Heart left ventricle (tissue), 13 donors: ENCODE data around the gene SYMPK.

Experiments used
- POLR2A ChIP-seq, 2 donors: fragments of 450-650 bp; IDR thresholded peaks; one replicate each; pipeline ENCODE4 v1.6.1; 2017; ENCODE audit warnings: antibody characterized with exemption in 2 of 2, mild to moderate bottlenecking in 2 of 2, moderate library complexity in 2 of 2
- TF ChIP-seq, protein P1 (sequence below), 12 donors: fragments of 200-600 bp; sonication (generic) in 4 of 12; IDR thresholded peaks; one replicate each; pipeline versions ENCODE4 v1.5.0 to v1.8.0; 2018 to 2022; ENCODE audit warnings: antibody characterized with exemption in 12 of 12, mild to moderate bottlenecking in 5 of 12
- donor health status: ischemic (EF 13 %, LVEDD 7.1; RV severe dilation, severe dysfunction).
- donor health status: DM: no; HTN: yes; CAD: no.
- donor health status: DM: no; HTN: no; CAD: no.
- donor health status: ischemic (EF 25% LVEDD 6.9; RV normal size, moderate dysfunction).
- donor health status: ischemic (EF 25% LVEDD 5.7; RV mildly dilated, moderate dysfunction).
- donor health status: ischemic (EF 35%, LVEDD 5.7; RV mildly dilated, moderate dysfunction).
- donor health status: nonischemic (EF 11% LVEDD 7.7; RV severe dilation, severe dysfunction).
- donor health status: DM: yes; HTN: yes; CAD: no.
- donor health status: PGD.
- donor health status: ischemic (EF 29% LVEDD 5.4; RV normal size, mild dysfunction).
- donor health status: nonischemic (EF 23%, LVEDD 6.1; RV moderate dilation, normal function).

DNA sequence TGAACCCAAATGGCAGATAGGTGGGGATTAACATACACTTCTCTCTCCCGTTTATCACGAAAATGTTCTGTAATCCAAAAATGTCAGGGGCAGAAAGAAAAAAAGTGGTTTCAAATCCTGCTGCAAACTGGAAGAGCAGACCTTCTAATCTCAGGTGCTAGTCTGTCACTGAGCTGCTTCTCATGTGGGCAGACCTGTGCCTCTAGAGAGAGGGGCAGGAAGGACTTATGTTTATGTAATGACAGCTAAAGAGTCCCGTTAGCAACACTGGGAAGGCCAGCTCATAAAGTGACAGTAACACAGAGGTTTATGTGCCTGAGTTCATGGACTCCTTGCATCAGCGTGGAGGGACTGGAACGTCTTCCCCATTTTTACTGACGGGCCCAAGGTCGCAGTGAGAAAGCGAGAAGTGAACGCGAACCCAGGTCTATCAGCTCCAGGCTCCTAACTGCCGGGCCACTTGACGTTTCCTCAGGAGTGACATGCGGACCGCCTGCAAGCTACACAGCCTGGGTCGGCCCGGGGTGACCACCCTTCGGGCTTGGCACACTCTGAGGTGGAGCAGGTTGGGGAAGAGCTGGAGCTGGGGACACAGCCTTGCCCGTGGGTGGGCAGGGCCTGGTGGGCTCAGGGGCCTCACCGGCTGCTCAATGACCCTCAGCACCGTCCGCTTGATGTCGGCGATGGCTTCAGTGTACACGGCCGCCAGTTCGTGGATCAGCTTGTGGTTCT, 38.2 kb downstream of the SYMPK start:
- TF ChIP-seq, protein P1, sequence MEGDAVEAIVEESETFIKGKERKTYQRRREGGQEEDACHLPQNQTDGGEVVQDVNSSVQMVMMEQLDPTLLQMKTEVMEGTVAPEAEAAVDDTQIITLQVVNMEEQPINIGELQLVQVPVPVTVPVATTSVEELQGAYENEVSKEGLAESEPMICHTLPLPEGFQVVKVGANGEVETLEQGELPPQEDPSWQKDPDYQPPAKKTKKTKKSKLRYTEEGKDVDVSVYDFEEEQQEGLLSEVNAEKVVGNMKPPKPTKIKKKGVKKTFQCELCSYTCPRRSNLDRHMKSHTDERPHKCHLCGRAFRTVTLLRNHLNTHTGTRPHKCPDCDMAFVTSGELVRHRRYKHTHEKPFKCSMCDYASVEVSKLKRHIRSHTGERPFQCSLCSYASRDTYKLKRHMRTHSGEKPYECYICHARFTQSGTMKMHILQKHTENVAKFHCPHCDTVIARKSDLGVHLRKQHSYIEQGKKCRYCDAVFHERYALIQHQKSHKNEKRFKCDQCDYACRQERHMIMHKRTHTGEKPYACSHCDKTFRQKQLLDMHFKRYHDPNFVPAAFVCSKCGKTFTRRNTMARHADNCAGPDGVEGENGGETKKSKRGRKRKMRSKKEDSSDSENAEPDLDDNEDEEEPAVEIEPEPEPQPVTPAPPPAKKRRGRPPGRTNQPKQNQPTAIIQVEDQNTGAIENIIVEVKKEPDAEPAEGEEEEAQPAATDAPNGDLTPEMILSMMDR (IDR thresholded peaks at IDR 0.05), result no peak
- no peak for TF ChIP-seq POLR2A (IDR thresholded peaks at IDR 0.05)
